Liver (tissue), 9 donors: ENCODE measurements around the gene RIIAD1. TPM values are rescaled to one million over a fixed set of nuclear protein-coding genes. Genes with fewer than 3 reads are reported as not detected.
"Not testable (repeated sequence)": the region's sequence is repeated elsewhere in the genome, so short reads cannot be mapped to it uniquely, and the experiment has no call there.

Experiments used
- DNase-seq: peaks from one replicate; pipeline ENCODE4 v3.0.0-alpha.2; 2017; ENCODE audit warnings: low spot score
- H3K27ac ChIP-seq, 2 donors: one replicate each; pipeline ENCODE4 v1.7.0; 2013; ENCODE audit warnings: inconsistent platforms in 2 of 2, low read length in 2 of 2, control low read depth in 1 of 2, low read depth in 1 of 2, mild to moderate bottlenecking in 1 of 2
- H3K27me3 ChIP-seq, 4 donors: one replicate each; pipeline versions ENCODE4 v1.6.1 to v1.7.0; 2013; ENCODE audit warnings: low read length in 3 of 4, inconsistent platforms in 1 of 4, mild to moderate bottlenecking in 1 of 4, moderate library complexity in 1 of 4; ENCODE audit not compliant: control insufficient read depth in 4 of 4, insufficient read depth in 4 of 4
- H3K36me3 ChIP-seq, 4 donors: one replicate each; pipeline versions ENCODE4 v1.6.1 to v1.7.0; 2013; ENCODE audit warnings: low read length in 3 of 4, mild to moderate bottlenecking in 3 of 4, low read depth in 1 of 4, moderate library complexity in 1 of 4; ENCODE audit not compliant: control insufficient read depth in 4 of 4, insufficient read depth in 3 of 4
- H3K4me1 ChIP-seq, 4 donors: one replicate each; pipeline versions ENCODE4 v1.6.1 to v1.7.0; 2013; ENCODE audit warnings: low read length in 3 of 4, mild to moderate bottlenecking in 3 of 4, moderate library complexity in 1 of 4; ENCODE audit not compliant: control insufficient read depth in 4 of 4, insufficient read depth in 4 of 4
- H3K4me3 ChIP-seq, 3 donors: one replicate each; pipeline versions ENCODE4 v1.6.1 to v1.7.0; 2013; ENCODE audit warnings: low read length in 3 of 3, control low read depth in 1 of 3, low read depth in 1 of 3, mild to moderate bottlenecking in 1 of 3
- H3K9ac ChIP-seq, 2 donors: one replicate each; pipeline ENCODE4 v1.7.0; 2013; ENCODE audit warnings: low read length in 2 of 2, mild to moderate bottlenecking in 2 of 2, moderate library complexity in 2 of 2, control low read depth in 1 of 2, low read depth in 1 of 2
- H3K9me3 ChIP-seq, 4 donors: one replicate each; pipeline versions ENCODE4 v1.6.1 to v1.7.0; 2013; ENCODE audit warnings: low read length in 3 of 4; ENCODE audit not compliant: control insufficient read depth in 4 of 4
- ATF3 ChIP-seq: IDR thresholded peaks from 2 replicates; pipeline ENCODE4 v1.6.1; 2016; ENCODE audit warnings: antibody characterized with exemption
- CTCF ChIP-seq: fragments of 150-350 bp; IDR thresholded peaks from 2 replicates; pipeline ENCODE4 v1.5.1; 2017; ENCODE audit warnings: improper control_type of control experiment, low read depth, low read length; ENCODE audit not compliant: missing input control
- FOXA2 ChIP-seq: IDR thresholded peaks from 2 replicates; pipeline ENCODE4 v1.6.1; 2016; ENCODE audit warnings: antibody characterized with exemption
- GABPA ChIP-seq, 2 donors: IDR thresholded peaks in 1 of 2; conservative IDR thresholded peaks in 1 of 2; 2 replicates each; pipeline ENCODE4 v1.6.1; 2016; ENCODE audit warnings: antibody characterized with exemption in 2 of 2, mild to moderate bottlenecking in 1 of 2, moderate library complexity in 1 of 2
- HNF4A ChIP-seq, 2 donors: conservative IDR thresholded peaks; 2 replicates each; pipeline ENCODE4 v1.6.1; 2016; ENCODE audit warnings: antibody characterized with exemption in 2 of 2, mild to moderate bottlenecking in 2 of 2
- HNF4G ChIP-seq: IDR thresholded peaks from 2 replicates; pipeline ENCODE4 v1.6.1; 2016; ENCODE audit warnings: antibody characterized with exemption
- JUND ChIP-seq, 2 donors: IDR thresholded peaks; 2 replicates each; pipeline ENCODE4 v1.6.1; 2016; ENCODE audit warnings: antibody characterized with exemption in 2 of 2
- RAD21 ChIP-seq, 2 donors: IDR thresholded peaks; 2 replicates each; pipeline ENCODE4 v1.6.1; 2016; ENCODE audit warnings: antibody characterized with exemption in 2 of 2, mild to moderate bottlenecking in 2 of 2
- REST ChIP-seq: IDR thresholded peaks from 2 replicates; pipeline ENCODE4 v1.6.1; 2016; ENCODE audit warnings: antibody characterized with exemption, mild to moderate bottlenecking
- RXRA ChIP-seq, 2 donors: IDR thresholded peaks; 2 replicates each; pipeline ENCODE4 v1.6.1; 2017 to 2018; ENCODE audit warnings: antibody characterized with exemption in 2 of 2, mild to moderate bottlenecking in 1 of 2
- TAF1 ChIP-seq: conservative IDR thresholded peaks from 2 replicates; pipeline ENCODE4 v1.6.1; 2016; ENCODE audit warnings: antibody characterized with exemption, mild to moderate bottlenecking
- YY1 ChIP-seq: IDR thresholded peaks from 2 replicates; pipeline ENCODE4 v1.6.1; 2016; ENCODE audit warnings: antibody characterized with exemption, mild to moderate bottlenecking
- ZBTB33 ChIP-seq: IDR thresholded peaks from 2 replicates; pipeline ENCODE4 v1.6.1; 2016; ENCODE audit warnings: antibody characterized with exemption
- WGBS: extraction: QIAGEN DNeasy Blood & Tissue Kit; methylation state at CpG from one replicate; pipeline ENCODE4 v1.1.7; 2013; 5-methylcytosine and 5-hydroxymethylcytosine counted together
- polyA plus RNA-seq, 2 donors: library from polyadenylated mRNA; stranded (reverse) in 1 of 2; unstranded in 1 of 2; fragments of 200-250 nt in 1 of 2; fragments of >200 nt in 1 of 2; fragmentation: Nextera tagmentation in 1 of 2; extraction: Ambion mirVana in 1 of 2; gene quantifications; one replicate each; pipeline versions ENCODE4 v1.2.1 to v1.2.3, GENCODE V29; 2013 to 2015
- total RNA-seq, 2 donors: library from RNA; depleted of rRNA; stranded (reverse); fragments of >200 nt; gene quantifications; one replicate each; pipeline ENCODE4 v1.2.3, GENCODE V29; 2014
- donor health status: healthy.
- donor health status: healthy.
- donor health status: healthy.
- donor health status: healthy.
- donor health status: healthy.

Gene RIIAD1
- total and polyA plus RNA-seq, 4 donors, result not detected

GRCh38 chr1:151729966-151730291 lies 8.6 kb downstream of the RIIAD1 start (continued):
- no peak for TF ChIP-seq REST
- TF ChIP-seq JUND (IDR thresholded peaks at IDR 0.05), result no peak

GRCh38 chr1:151733126-151733525 lies 11.8 kb downstream of the RIIAD1 start:
- no peak for DNase-seq
- TF ChIP-seq RAD21 (IDR thresholded peaks at IDR 0.05), result no peak
- TF ChIP-seq HNF4G, result no peak
- no peak for TF ChIP-seq YY1
- TF ChIP-seq HNF4A (conservative IDR thresholded peaks at IDR 0.05), result no peak
- TF ChIP-seq TAF1, result no peak
- TF ChIP-seq ATF3, result no peak
- no peak for TF ChIP-seq CTCF
- TF ChIP-seq FOXA2, result no peak
- Histone ChIP-seq H3K4me1 (peaks cover 0 to 11% (median under 1%) of the 10 kb centered on the region in 4 donors), H3K27ac (no peak overlapping the region), H3K27me3 (no peaks in the 10 kb centered on the region), H3K9ac (no peak overlapping the region), H3K9me3 (peaks cover 0 to 4% (median 0%) of the 10 kb centered on the region in 4 donors), H3K36me3 (no peaks in the 10 kb centered on the region), H3K4me3 (no peak overlapping the region)
- WGBS, result 72% methylated on average over 3 of the region's 3 CpGs

- not testable (repeated sequence) for H3K36me3 ChIP-seq, H3K27me3 ChIP-seq, H3K4me3 ChIP-seq, H3K9me3 ChIP-seq, DNase-seq, H3K27ac ChIP-seq, H3K9ac ChIP-seq
- WGBS, result 92% methylated on average over 9 of the region's 9 CpGs
- H3K4me1 ChIP-seq, result peaks cover 0 to 16% (median 3%) of the 10 kb centered on the region in 4 donors
Measured at GRCh38 chr1:151733995-151734394, 12.7 kb downstream of the RIIAD1 start.

GRCh38 chr1:151737026-151737425 lies 15.7 kb downstream of the RIIAD1 start:
- H3K4me3 ChIP-seq, result no peak overlapping the region
- DNase-seq, result no peak
- no peaks in the 10 kb centered on the region for H3K27me3 ChIP-seq
- peaks cover 0 to 4% (median 0%) of the 10 kb centered on the region in 4 donors for H3K9me3 ChIP-seq
- no peaks in the 10 kb centered on the region for H3K36me3 ChIP-seq
- H3K4me1 ChIP-seq, result peaks cover 6 to 20% (median 14%) of the 10 kb centered on the region in 4 donors
- 97% methylated on average over 2 of the region's 2 CpGs for WGBS
- no peak overlapping the region for H3K9ac ChIP-seq
- H3K27ac ChIP-seq, result no peak overlapping the region
- TF ChIP-seq ZBTB33 (no peak), RAD21 (IDR thresholded peaks at IDR 0.05) (no peak), CTCF (no peak), RXRA (IDR thresholded peaks at IDR 0.05) (no peak), HNF4A (conservative IDR thresholded peaks at IDR 0.05) (no peak), GABPA (IDR thresholded peaks at IDR 0.05 in 1 of 2, conservative IDR thresholded peaks at IDR 0.05 in 1 of 2) (no peak)
